ENCODE data around the gene SLC7A1. TPM values are rescaled to one million over a fixed set of nuclear protein-coding genes. Genes with fewer than 3 reads are reported as not detected.

Gene SLC7A1
- total RNA-seq, 2 experiments from 2014 or later, result 39.5 to 141 TPM

- Histone ChIP-seq H3K4me3 (ENCODE audit: low read depth, low read length, poor library complexity, severe bottlenecking) (no peak overlapping the region), H3K4me2 (ENCODE audit: low read length) (no peak overlapping the region), H4K20me1 (ENCODE audit: insufficient read depth, low read length) (peaks cover 30% of the 10 kb centered on the region; the same call in 1 of the 2 replicates), H3K9me3 (ENCODE audit: low read length) (no peaks in the 10 kb centered on the region), H2AFZ (ENCODE audit: low read length) (no peak overlapping the region), H3K27ac (ENCODE audit: low read depth, low read length, poor library complexity, severe bottlenecking) (no peak overlapping the region), H3K9me2 (ENCODE audit: insufficient read depth, low read length) (no peaks in the 10 kb centered on the region), H3K79me2 (ENCODE audit: insufficient read depth, low read depth, low read length) (peaks cover 62% of the 10 kb centered on the region), H3K4me1 (ENCODE audit: insufficient read depth, low read length, poor library complexity, severe bottlenecking) (peaks cover 14% of the 10 kb centered on the region), H3K36me3 (ENCODE audit: insufficient read depth, low read length) (peaks cover 87% of the 10 kb centered on the region)
- intact Hi-C loops (cut with micrococcal nuclease; ENCODE audit: unreplicated experiment), result no loop called here
- no peak for DNase-seq (ENCODE audit: low spot score)
- TF ChIP-seq, protein P1, sequence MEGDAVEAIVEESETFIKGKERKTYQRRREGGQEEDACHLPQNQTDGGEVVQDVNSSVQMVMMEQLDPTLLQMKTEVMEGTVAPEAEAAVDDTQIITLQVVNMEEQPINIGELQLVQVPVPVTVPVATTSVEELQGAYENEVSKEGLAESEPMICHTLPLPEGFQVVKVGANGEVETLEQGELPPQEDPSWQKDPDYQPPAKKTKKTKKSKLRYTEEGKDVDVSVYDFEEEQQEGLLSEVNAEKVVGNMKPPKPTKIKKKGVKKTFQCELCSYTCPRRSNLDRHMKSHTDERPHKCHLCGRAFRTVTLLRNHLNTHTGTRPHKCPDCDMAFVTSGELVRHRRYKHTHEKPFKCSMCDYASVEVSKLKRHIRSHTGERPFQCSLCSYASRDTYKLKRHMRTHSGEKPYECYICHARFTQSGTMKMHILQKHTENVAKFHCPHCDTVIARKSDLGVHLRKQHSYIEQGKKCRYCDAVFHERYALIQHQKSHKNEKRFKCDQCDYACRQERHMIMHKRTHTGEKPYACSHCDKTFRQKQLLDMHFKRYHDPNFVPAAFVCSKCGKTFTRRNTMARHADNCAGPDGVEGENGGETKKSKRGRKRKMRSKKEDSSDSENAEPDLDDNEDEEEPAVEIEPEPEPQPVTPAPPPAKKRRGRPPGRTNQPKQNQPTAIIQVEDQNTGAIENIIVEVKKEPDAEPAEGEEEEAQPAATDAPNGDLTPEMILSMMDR (conservative IDR thresholded peaks at IDR 0.05; ENCODE audit: low read length), result no peak
- ChIA-PET POLR2A (interaction anchor here (0.7 to 1.4 kb wide), 3 partner anchors 39 to 53 kb away, joined by 3 to 4 read pairs (median 3); partner anchors contain the start of gene SLC7A1), CTCF (ENCODE audit: unreplicated experiment) (no interaction called here)
- BruUV-seq (replicated peaks), result no TSS peak
These were observed 53.1 kb downstream of the SLC7A1 start for GRCh38 chr13:29542381-29542780.

GRCh38 chr13:29541400-29541799 lies 54.1 kb downstream of the SLC7A1 start:
- no peaks in the 10 kb centered on the region for H3K9me2 ChIP-seq (ENCODE audit: insufficient read depth, low read length)
- H4K20me1 ChIP-seq (ENCODE audit: insufficient read depth, low read length), result peaks cover 32% of the 10 kb centered on the region; the same call in 1 of the 2 replicates
- H2AFZ ChIP-seq (ENCODE audit: low read length), result no peak overlapping the region
- CTCF ChIA-PET (ENCODE audit: unreplicated experiment), result no interaction called here
- no peak overlapping the region for H3K4me2 ChIP-seq (ENCODE audit: low read length)
- BruUV-seq (replicated peaks), result no TSS peak
- TF ChIP-seq, protein P1 (conservative IDR thresholded peaks at IDR 0.05; ENCODE audit: low read length), result no peak
- TF ChIP-seq EZH2phosphoT487 (IDR thresholded peaks at IDR 0.05; ENCODE audit: borderline replicate concordance, low read depth, low read length), result no peak
- intact Hi-C loops (cut with micrococcal nuclease; ENCODE audit: unreplicated experiment), result no loop called here
- no peak overlapping the region for H3K4me3 ChIP-seq (ENCODE audit: low read depth, low read length, poor library complexity, severe bottlenecking)
- peaks cover 89% of the 10 kb centered on the region for H3K36me3 ChIP-seq (ENCODE audit: insufficient read depth, low read length)
- H3K4me1 ChIP-seq (ENCODE audit: insufficient read depth, low read length, poor library complexity, severe bottlenecking), result peaks cover 14% of the 10 kb centered on the region
- POLR2A ChIA-PET, result no interaction called here
- H3K79me2 ChIP-seq (ENCODE audit: insufficient read depth, low read depth, low read length), result peaks cover 52% of the 10 kb centered on the region
- no peak overlapping the region for H3K27ac ChIP-seq (ENCODE audit: low read depth, low read length, poor library complexity, severe bottlenecking)
- DNase-seq (ENCODE audit: low spot score), result no peak
- no peaks in the 10 kb centered on the region for H3K9me3 ChIP-seq (ENCODE audit: low read length)

DNA sequence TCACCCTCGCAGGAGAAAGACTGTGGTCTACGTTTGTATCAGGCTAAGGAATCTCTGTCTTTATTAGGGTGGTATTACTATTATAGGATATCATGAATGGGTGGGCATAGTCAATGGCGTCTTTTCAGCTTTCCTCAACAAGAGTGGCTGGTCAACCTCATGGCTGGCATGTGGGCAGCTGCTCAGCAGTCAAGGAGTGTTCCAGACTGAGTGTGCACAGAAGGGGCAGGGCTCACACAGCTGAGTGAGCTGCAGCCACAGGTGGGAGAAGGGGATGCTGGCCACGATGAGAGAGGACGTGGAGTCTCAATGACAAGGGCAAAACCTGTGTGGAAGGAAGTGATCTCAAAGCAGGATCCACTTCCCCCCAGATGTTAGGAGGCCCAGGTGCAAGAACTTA lies 54.7 kb downstream of the SLC7A1 start:
- no peaks in the 10 kb centered on the region for H3K9me3 ChIP-seq (ENCODE audit: low read length)
- peak; percentile 15 for DNase-seq (ENCODE audit: low spot score)
- no peaks in the 10 kb centered on the region for H3K9me2 ChIP-seq (ENCODE audit: insufficient read depth, low read length)
- peaks cover 46% of the 10 kb centered on the region for H3K79me2 ChIP-seq (ENCODE audit: insufficient read depth, low read depth, low read length)
- peaks cover 37% of the 10 kb centered on the region; the same call in 1 of the 2 replicates for H4K20me1 ChIP-seq (ENCODE audit: insufficient read depth, low read length)
- H2AFZ ChIP-seq (ENCODE audit: low read length), result no peak overlapping the region
- ChIA-PET POLR2A (no interaction called here), CTCF (ENCODE audit: unreplicated experiment) (no interaction called here)
- TF ChIP-seq, protein P1 (conservative IDR thresholded peaks at IDR 0.05; ENCODE audit: low read length), result no peak
- no peak for TF ChIP-seq EZH2phosphoT487 (IDR thresholded peaks at IDR 0.05; ENCODE audit: borderline replicate concordance, low read depth, low read length)
- H3K4me2 ChIP-seq (ENCODE audit: low read length), result no peak overlapping the region
- BruUV-seq (replicated peaks), result no TSS peak
- intact Hi-C loops (cut with micrococcal nuclease; ENCODE audit: unreplicated experiment), result no loop called here
- H3K27ac ChIP-seq (ENCODE audit: low read depth, low read length, poor library complexity, severe bottlenecking), result no peak overlapping the region
- H3K4me3 ChIP-seq (ENCODE audit: low read depth, low read length, poor library complexity, severe bottlenecking), result no peak overlapping the region
- peaks cover 89% of the 10 kb centered on the region for H3K36me3 ChIP-seq (ENCODE audit: insufficient read depth, low read length)
- peaks cover 14% of the 10 kb centered on the region for H3K4me1 ChIP-seq (ENCODE audit: insufficient read depth, low read length, poor library complexity, severe bottlenecking)
